K562 (cell line): ENCODE data around the gene WDHD1. TPM values are rescaled to one million over a fixed set of nuclear protein-coding genes. Genes with fewer than 3 reads are reported as not detected.
A peak's percentile ranks its signal among the peaks of the same experiment; 100 is the strongest.

Experiments
- CEBPZ ChIP-seq: fragments of 150-350 bp; IDR thresholded peaks from 2 replicates; pipeline ENCODE4 v1.6.1; 2014; ENCODE audit warnings: low read depth, mild to moderate bottlenecking, low read length, borderline replicate concordance
- DACH1 ChIP-seq: fragments of 450-650 bp; IDR thresholded peaks from 2 replicates; pipeline ENCODE4 v1.6.1; 2018; ENCODE audit not compliant: partially characterized antibody
- MXI1 ChIP-seq: IDR thresholded peaks from 2 replicates; pipeline ENCODE4 v1.6.1; 2011; ENCODE audit warnings: low read depth, mild to moderate bottlenecking, improper control_type of control experiment, low read length
- PHF8 ChIP-seq: fragments of 200-600 bp; sonication (generic); IDR thresholded peaks from 2 replicates; pipeline ENCODE4 v1.6.1; 2012; ENCODE audit warnings: mixed run types, mild to moderate bottlenecking, inconsistent platforms, low read length, moderate library complexity, borderline replicate concordance
- RNF2 ChIP-seq: sonication (generic); IDR thresholded peaks from 2 replicates; pipeline ENCODE4 v1.6.1; 2016
- YY1 ChIP-seq, 3 experiments: IDR thresholded peaks; 2 replicates each; pipeline ENCODE4 v1.6.1; 2011; ENCODE audit warnings: low read length in 2 of 3, mild to moderate bottlenecking in 2 of 3, moderate library complexity in 2 of 3, borderline replicate concordance in 1 of 3, control low read depth in 1 of 3, low read depth in 1 of 3; ENCODE audit not compliant: insufficient read depth in 3 of 3, insufficient replicate concordance in 2 of 3, control insufficient read depth in 1 of 3, insufficient read length in 1 of 3; ENCODE audit errors: extremely low read depth in 1 of 3
- ZKSCAN3 ChIP-seq: fragments of 250-450 bp; sonication (Bioruptor Pico); IDR thresholded peaks from 2 replicates; pipeline ENCODE4 v1.4.0; 2020
- ZZZ3 ChIP-seq: fragments of 450-650 bp; IDR thresholded peaks from 2 replicates; pipeline ENCODE4 v1.6.1; 2016; ENCODE audit warnings: antibody characterized with exemption, mild to moderate bottlenecking, moderate library complexity
- polyA plus RNA-seq, 8 experiments: library from polyadenylated mRNA; depleted of rRNA in 4 of 8; stranded (reverse) in 5 of 8; unstranded in 3 of 8; fragments of >200 nt; fragmentation: Nextera tagmentation in 2 of 8; fragmentation: Illumina TruSeq in 1 of 8; extraction: Ambion mirVana in 2 of 8; extraction: Trizol in 1 of 8; gene quantifications; 2 replicates each; pipeline versions ENCODE4 v1.2.1 to v1.2.3, GENCODE V29; 2011 to 2014; ENCODE audit warnings: inconsistent platforms in 1 of 8, missing spikeins in 1 of 8
- total RNA-seq, 7 experiments: library from RNA; depleted of rRNA in 6 of 7; stranded (reverse); fragments of >200 nt in 6 of 7; fragmentation: Illumina TruSeq in 2 of 7; extraction: Trizol in 2 of 7; gene quantifications; 2 replicates each; pipeline versions ENCODE4 v1.2.1 to v1.2.3, GENCODE V29; 2011 to 2021; ENCODE audit warnings: low replicate concordance in 1 of 7
- TF ChIP-seq, protein P1 (sequence below), 3 experiments: fragments of 200-800 bp in 1 of 3; fragments of 250-450 bp in 1 of 3; fragments of 450-650 bp in 1 of 3; sonication (Bioruptor Pico) in 1 of 3; sonication (Bioruptor generic) in 1 of 3; formaldehyde crosslinking in 1 of 3; IDR thresholded peaks; 2 replicates each; pipeline versions ENCODE4 v1.6.1 to v1.8.0; 2016 to 2022; ENCODE audit warnings: mild to moderate bottlenecking in 2 of 3, missing genetic modification characterization in 2 of 3, missing compliant biosample characterization in 1 of 3, moderate library complexity in 1 of 3
- TF ChIP-seq, protein P2 (sequence below): fragments of 450-650 bp; IDR thresholded peaks from 2 replicates; pipeline ENCODE4 v1.6.1; 2017; ENCODE audit warnings: mild to moderate bottlenecking, moderate library complexity
- TF ChIP-seq, protein P3 (sequence below): sonication (generic); formaldehyde crosslinking; IDR thresholded peaks from 2 replicates; pipeline ENCODE4 v1.8.0; 2022; ENCODE audit warnings: missing genetic modification reagents, mild to moderate bottlenecking, borderline replicate concordance

The WDHD1 gene
- total and polyA plus RNA-seq, 9 of the 15 experiments (the other 6 are each of a cell fraction or from before 2014, with no cell fraction given), result 11.7 to 39.1 (median 30.0) TPM

GRCh38 chr14:55051423-55052268 lies 24.7 kb upstream of the WDHD1 start, which contains the start of gene MAPK1IP1L (continued):
- TF ChIP-seq, protein P1, sequence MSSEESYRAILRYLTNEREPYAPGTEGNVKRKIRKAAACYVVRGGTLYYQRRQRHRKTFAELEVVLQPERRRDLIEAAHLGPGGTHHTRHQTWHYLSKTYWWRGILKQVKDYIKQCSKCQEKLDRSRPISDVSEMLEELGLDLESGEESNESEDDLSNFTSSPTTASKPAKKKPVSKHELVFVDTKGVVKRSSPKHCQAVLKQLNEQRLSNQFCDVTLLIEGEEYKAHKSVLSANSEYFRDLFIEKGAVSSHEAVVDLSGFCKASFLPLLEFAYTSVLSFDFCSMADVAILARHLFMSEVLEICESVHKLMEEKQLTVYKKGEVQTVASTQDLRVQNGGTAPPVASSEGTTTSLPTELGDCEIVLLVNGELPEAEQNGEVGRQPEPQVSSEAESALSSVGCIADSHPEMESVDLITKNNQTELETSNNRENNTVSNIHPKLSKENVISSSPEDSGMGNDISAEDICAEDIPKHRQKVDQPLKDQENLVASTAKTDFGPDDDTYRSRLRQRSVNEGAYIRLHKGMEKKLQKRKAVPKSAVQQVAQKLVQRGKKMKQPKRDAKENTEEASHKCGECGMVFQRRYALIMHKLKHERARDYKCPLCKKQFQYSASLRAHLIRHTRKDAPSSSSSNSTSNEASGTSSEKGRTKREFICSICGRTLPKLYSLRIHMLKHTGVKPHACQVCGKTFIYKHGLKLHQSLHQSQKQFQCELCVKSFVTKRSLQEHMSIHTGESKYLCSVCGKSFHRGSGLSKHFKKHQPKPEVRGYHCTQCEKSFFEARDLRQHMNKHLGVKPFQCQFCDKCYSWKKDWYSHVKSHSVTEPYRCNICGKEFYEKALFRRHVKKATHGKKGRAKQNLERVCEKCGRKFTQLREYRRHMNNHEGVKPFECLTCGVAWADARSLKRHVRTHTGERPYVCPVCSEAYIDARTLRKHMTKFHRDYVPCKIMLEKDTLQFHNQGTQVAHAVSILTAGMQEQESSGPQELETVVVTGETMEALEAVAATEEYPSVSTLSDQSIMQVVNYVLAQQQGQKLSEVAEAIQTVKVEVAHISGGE (CRISPR knock-in tag; IDR thresholded peaks at IDR 0.05), result peak in 2 of 3 experiments; percentile 64 to 88; a peak in 4 of 6 replicates
- TF ChIP-seq PHF8 (peak; percentile 99), DACH1 (peak; percentile 37), CEBPZ (0 out of 2 replicates have a peak, but pooled peaks have one; percentile 40), ZKSCAN3 (CRISPR knock-in tag) (no peak), MXI1 (no peak), RNF2 (peak; percentile 48; the same call in 1 of the 2 replicates), YY1 (IDR thresholded peaks at IDR 0.05; ENCODE audit: borderline replicate concordance in 1 of 3, control insufficient read depth in 1 of 3, extremely low read depth in 1 of 3, insufficient read depth in 3 of 3, insufficient read length in 1 of 3, insufficient replicate concordance in 2 of 3, low read depth in 1 of 3, low read length in 2 of 3) (peak in 2 of 3 experiments; percentile 53 to 58), ZZZ3 (no peak)
- TF ChIP-seq, protein P2, sequence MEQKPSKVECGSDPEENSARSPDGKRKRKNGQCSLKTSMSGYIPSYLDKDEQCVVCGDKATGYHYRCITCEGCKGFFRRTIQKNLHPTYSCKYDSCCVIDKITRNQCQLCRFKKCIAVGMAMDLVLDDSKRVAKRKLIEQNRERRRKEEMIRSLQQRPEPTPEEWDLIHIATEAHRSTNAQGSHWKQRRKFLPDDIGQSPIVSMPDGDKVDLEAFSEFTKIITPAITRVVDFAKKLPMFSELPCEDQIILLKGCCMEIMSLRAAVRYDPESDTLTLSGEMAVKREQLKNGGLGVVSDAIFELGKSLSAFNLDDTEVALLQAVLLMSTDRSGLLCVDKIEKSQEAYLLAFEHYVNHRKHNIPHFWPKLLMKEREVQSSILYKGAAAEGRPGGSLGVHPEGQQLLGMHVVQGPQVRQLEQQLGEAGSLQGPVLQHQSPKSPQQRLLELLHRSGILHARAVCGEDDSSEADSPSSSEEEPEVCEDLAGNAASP, result no peak
- TF ChIP-seq, protein P3, sequence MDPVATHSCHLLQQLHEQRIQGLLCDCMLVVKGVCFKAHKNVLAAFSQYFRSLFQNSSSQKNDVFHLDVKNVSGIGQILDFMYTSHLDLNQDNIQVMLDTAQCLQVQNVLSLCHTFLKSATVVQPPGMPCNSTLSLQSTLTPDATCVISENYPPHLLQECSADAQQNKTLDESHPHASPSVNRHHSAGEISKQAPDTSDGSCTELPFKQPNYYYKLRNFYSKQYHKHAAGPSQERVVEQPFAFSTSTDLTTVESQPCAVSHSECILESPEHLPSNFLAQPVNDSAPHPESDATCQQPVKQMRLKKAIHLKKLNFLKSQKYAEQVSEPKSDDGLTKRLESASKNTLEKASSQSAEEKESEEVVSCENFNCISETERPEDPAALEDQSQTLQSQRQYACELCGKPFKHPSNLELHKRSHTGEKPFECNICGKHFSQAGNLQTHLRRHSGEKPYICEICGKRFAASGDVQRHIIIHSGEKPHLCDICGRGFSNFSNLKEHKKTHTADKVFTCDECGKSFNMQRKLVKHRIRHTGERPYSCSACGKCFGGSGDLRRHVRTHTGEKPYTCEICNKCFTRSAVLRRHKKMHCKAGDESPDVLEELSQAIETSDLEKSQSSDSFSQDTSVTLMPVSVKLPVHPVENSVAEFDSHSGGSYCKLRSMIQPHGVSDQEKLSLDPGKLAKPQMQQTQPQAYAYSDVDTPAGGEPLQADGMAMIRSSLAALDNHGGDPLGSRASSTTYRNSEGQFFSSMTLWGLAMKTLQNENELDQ, result no peak
